Measurements from ENCODE around the gene AUH. TPM values are rescaled to one million over a fixed set of nuclear protein-coding genes. Genes with fewer than 3 reads are reported as not detected.

AUH gene
- total RNA-seq, 1 experiment from 2014 or later, result 21.7 TPM

DNA sequence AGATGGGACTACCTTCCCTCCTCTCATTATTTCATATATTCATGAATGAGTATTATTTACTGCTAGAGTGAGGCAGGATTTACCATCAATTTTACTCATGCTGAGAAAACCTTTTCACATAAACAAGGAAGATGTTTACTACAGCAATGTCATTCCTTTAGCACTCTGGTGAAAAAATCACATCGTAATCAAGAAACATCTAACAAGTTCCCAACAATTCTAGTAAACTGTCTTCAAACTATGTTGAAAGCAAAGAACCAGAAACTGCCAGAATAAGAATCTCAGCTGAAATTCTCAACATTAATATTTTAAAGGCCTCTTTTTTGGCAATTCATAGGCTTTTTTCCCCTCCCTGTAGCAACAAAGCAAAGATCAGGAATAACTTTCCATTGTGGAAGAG is 28.2 kb downstream of the AUH start:
- Mint-ChIP-seq H3K27me3 (ENCODE audit: low read depth) (no peaks in the 10 kb centered on the region), H3K4me1 (no peaks in the 10 kb centered on the region; a peak in 1 of 4 replicates), H3K36me3 (ENCODE audit: insufficient read depth in 1 of 3, low read depth in 3 of 3) (peaks cover 13 to 39% (median 29%) of the 10 kb centered on the region in 3 experiments), H3K9me3 (peaks cover 0 to 5% of the 10 kb centered on the region in 2 experiments; a peak in 2 of 5 replicates), H3K4me3 (no peak overlapping the region), H3K27ac (no peak overlapping the region)
- no peak overlapping the region for H2AK5ac ChIP-seq (ENCODE audit: insufficient read length, low read length)
- H3K4me1 ChIP-seq (ENCODE audit: insufficient read depth, low read length), result no peaks in the 10 kb centered on the region
- H3T11ph ChIP-seq (ENCODE audit: low read length), result no peak overlapping the region
- no peak overlapping the region for H2BK12ac ChIP-seq (ENCODE audit: insufficient read length, low read depth, low read length)
- H3K79me1 ChIP-seq (ENCODE audit: insufficient read depth, low read depth, low read length, poor library complexity, severe bottlenecking), result peaks cover 3% of the 10 kb centered on the region
- no peaks in the 10 kb centered on the region for H3K23me2 ChIP-seq (ENCODE audit: insufficient read length, low read depth, low read length, poor library complexity, severe bottlenecking)
- no peak overlapping the region for H2BK20ac ChIP-seq (ENCODE audit: low read depth, low read length, poor library complexity, severe bottlenecking)
- no peak overlapping the region for H2BK5ac ChIP-seq (ENCODE audit: insufficient read length, low read length)
- no peak overlapping the region for H3K23ac ChIP-seq (ENCODE audit: insufficient read length, low read depth, low read length)
- WGBS (ENCODE audit: extremely low coverage, insufficient read length, low lambda C conversion rate), result no CpG with 5 or more reads among the region's 1 CpG
- TF ChIP-seq, protein P1, sequence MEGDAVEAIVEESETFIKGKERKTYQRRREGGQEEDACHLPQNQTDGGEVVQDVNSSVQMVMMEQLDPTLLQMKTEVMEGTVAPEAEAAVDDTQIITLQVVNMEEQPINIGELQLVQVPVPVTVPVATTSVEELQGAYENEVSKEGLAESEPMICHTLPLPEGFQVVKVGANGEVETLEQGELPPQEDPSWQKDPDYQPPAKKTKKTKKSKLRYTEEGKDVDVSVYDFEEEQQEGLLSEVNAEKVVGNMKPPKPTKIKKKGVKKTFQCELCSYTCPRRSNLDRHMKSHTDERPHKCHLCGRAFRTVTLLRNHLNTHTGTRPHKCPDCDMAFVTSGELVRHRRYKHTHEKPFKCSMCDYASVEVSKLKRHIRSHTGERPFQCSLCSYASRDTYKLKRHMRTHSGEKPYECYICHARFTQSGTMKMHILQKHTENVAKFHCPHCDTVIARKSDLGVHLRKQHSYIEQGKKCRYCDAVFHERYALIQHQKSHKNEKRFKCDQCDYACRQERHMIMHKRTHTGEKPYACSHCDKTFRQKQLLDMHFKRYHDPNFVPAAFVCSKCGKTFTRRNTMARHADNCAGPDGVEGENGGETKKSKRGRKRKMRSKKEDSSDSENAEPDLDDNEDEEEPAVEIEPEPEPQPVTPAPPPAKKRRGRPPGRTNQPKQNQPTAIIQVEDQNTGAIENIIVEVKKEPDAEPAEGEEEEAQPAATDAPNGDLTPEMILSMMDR (conservative IDR thresholded peaks at IDR 0.05), result no peak
- no peak overlapping the region for H4K91ac ChIP-seq (ENCODE audit: insufficient read length, low read depth, low read length)
- no peak for DNase-seq
- H3K56ac ChIP-seq (ENCODE audit: insufficient read length, low read depth, low read length), result no peak overlapping the region
- no peak overlapping the region for H3K18ac ChIP-seq (ENCODE audit: insufficient read length, low read depth, low read length)
- H3K9me3 ChIP-seq (ENCODE audit: control insufficient read depth, low read depth, low read length), result no peaks in the 10 kb centered on the region
- no peak overlapping the region for H3K27ac ChIP-seq (ENCODE audit: insufficient read length, low read depth, low read length)
- H4K8ac ChIP-seq (replicated peaks; ENCODE audit: insufficient read length, low read depth, low read length), result no peak overlapping the region
- H2BK15ac ChIP-seq (ENCODE audit: low read depth, low read length), result no peak overlapping the region
- no peak overlapping the region for H3K4me2 ChIP-seq (ENCODE audit: insufficient read depth, insufficient read length, low read length)
- H3K4ac ChIP-seq (ENCODE audit: low read depth, low read length), result no peak overlapping the region
- no peaks in the 10 kb centered on the region for H3K79me2 ChIP-seq (ENCODE audit: insufficient read depth, low read length)
- H3K14ac ChIP-seq (ENCODE audit: insufficient read depth, low read length), result no peak overlapping the region
- H4K20me1 ChIP-seq (ENCODE audit: control insufficient read depth, insufficient read depth, insufficient read length), result no peaks in the 10 kb centered on the region
- H3K27me3 ChIP-seq (ENCODE audit: insufficient read depth, low read length), result no peaks in the 10 kb centered on the region
- H2AFZ ChIP-seq (ENCODE audit: low read length), result no peak overlapping the region
- no peak overlapping the region for H2BK120ac ChIP-seq (ENCODE audit: low read depth, low read length, poor library complexity, severe bottlenecking)
- no peak overlapping the region for H3K9ac ChIP-seq (ENCODE audit: extremely low read depth, insufficient read length, low read length)
- no peak overlapping the region for H4K5ac ChIP-seq (ENCODE audit: insufficient read length, low read depth, low read length)
